Measurements from ENCODE around the gene NPNT.

DNA sequence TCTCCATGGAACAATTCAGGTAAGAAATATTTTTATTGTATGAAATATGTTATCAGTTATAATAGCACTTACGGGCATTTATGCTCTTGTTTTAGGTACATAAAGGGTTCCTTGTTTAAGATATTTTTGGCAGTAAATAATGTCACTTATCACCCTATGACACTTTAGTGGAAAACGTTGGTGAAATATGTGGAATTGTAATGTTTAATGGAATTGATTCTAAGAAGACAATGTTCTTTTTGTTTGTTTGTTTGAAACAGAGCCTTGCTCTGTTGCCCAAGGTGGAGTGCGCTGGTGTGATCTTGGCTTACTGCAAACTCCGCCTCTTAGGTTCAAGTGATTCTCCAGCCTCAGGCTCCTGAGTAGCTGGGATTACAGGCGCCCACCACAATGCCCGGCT lies 17.4 kb downstream of the NPNT start:
- TF ChIP-seq POLR2AphosphoS5 (IDR thresholded peaks at IDR 0.05; ENCODE audit: low read depth, low read length) (no peak), EZH2phosphoT487 (IDR thresholded peaks at IDR 0.05; ENCODE audit: borderline replicate concordance, low read depth) (no peak), SMC3 (IDR thresholded peaks at IDR 0.05; ENCODE audit: low read depth, low read length) (no peak), NRF1 (IDR thresholded peaks at IDR 0.05; ENCODE audit: low read depth, low read length) (no peak), CTCF (IDR thresholded peaks at IDR 0.05) (no peak), ZBTB33 (IDR thresholded peaks at IDR 0.05; ENCODE audit: borderline replicate concordance, low read depth) (no peak)

All from SK-N-SH (cell line).